IMR-90 (cell line): ENCODE results near the gene NRF1. TPM values are rescaled to one million over a fixed set of nuclear protein-coding genes. Genes with fewer than 3 reads are reported as not detected.

Experiments
- ATAC-seq: fragments of 200-7000 bp; cut with Tn5 transposase; 2 replicates; pipeline ENCODE4 v1.9.1; 2020; ENCODE audit warnings: low read depth, mild to moderate bottlenecking, moderate library complexity
- BruUV-seq: library from RNA; stranded (reverse); fragments of 400-500 nt; replicated peaks from 2 replicates; lab custom pipeline; 2021; lab: Mats Ljungman, UMichigan
- CTCF ChIA-PET: fragments of 300-600 bp; formaldehyde crosslinking; extraction: SDS; loops from one replicate; lab custom pipeline; 2021; ENCODE audit warnings: antibody characterized with exemption; lab: Yijun Ruan, JAX
- POLR2A ChIA-PET: fragments of 300-600 bp; sonication (Branson Sonifier 250); formaldehyde crosslinking; loops from one replicate; lab custom pipeline; 2022; ENCODE audit warnings: antibody characterized with exemption; ENCODE audit not compliant: unreplicated experiment; lab: Charles Lee
- DNase-seq: peaks from one replicate; pipeline ENCODE4 v3.0.0; 2013
- H2AFZ ChIP-seq: replicated peaks from 2 replicates; pipeline ENCODE3; 2013; ENCODE audit warnings: low read length, mild to moderate bottlenecking; ENCODE audit not compliant: poor library complexity
- H2AK5ac ChIP-seq: 2 replicates; pipeline ENCODE4 v1.6.1; 2013; ENCODE audit warnings: low read depth, low read length, inconsistent platforms
- H2AK9ac ChIP-seq: replicated peaks from 2 replicates; pipeline ENCODE3; 2013; ENCODE audit warnings: mild to moderate bottlenecking, low read depth, low read length, moderate library complexity; ENCODE audit not compliant: poor library complexity
- H2BK120ac ChIP-seq: 2 replicates; pipeline ENCODE4 v1.6.1; 2013; ENCODE audit warnings: low read depth, low read length, inconsistent platforms
- H2BK15ac ChIP-seq: 3 replicates; pipeline ENCODE4 v1.6.1; 2013; ENCODE audit warnings: low read depth, low read length, inconsistent platforms
- H2BK20ac ChIP-seq: 2 replicates; pipeline ENCODE4 v1.6.1; 2013; ENCODE audit warnings: low read depth, mild to moderate bottlenecking, inconsistent platforms, low read length, moderate library complexity
- H2BK5ac ChIP-seq: 2 replicates; pipeline ENCODE4 v1.6.1; 2013; ENCODE audit warnings: mild to moderate bottlenecking, low read depth, low read length, inconsistent platforms; ENCODE audit not compliant: poor library complexity, severe bottlenecking
- H3K14ac ChIP-seq: replicated peaks from 2 replicates; pipeline ENCODE4 v1.6.1; 2013; ENCODE audit warnings: low read depth, low read length, inconsistent platforms
- H3K18ac ChIP-seq: 2 replicates; pipeline ENCODE4 v1.6.1; 2013; ENCODE audit warnings: low read depth, low read length, control low read depth
- H3K23ac ChIP-seq: 2 replicates; pipeline ENCODE4 v1.6.1; 2013; ENCODE audit warnings: low read depth, low read length, inconsistent platforms
- H3K27ac ChIP-seq: 2 replicates; pipeline ENCODE4 v1.5.1; 2013; ENCODE audit warnings: mild to moderate bottlenecking, control low read depth, low read length; ENCODE audit not compliant: insufficient read depth
- H3K27me3 ChIP-seq: 2 replicates; pipeline ENCODE4 v1.6.1; 2013; ENCODE audit warnings: low read length; ENCODE audit not compliant: control insufficient read depth, insufficient read depth
- H3K36me3 ChIP-seq: 2 replicates; pipeline ENCODE4 v1.6.1; 2013; ENCODE audit warnings: low read length, mixed read lengths; ENCODE audit not compliant: control insufficient read depth, insufficient read depth
- H3K4ac ChIP-seq: 2 replicates; pipeline ENCODE4 v1.6.1; 2013; ENCODE audit warnings: low read depth, low read length, inconsistent platforms
- H3K4me1 ChIP-seq: 2 replicates; pipeline ENCODE4 v1.6.1; 2013; ENCODE audit warnings: low read length, mixed read lengths; ENCODE audit not compliant: control insufficient read depth, insufficient read depth
- H3K4me2 ChIP-seq: 2 replicates; pipeline ENCODE4 v1.6.1; 2013; ENCODE audit warnings: low read depth, mild to moderate bottlenecking, control low read depth, low read length, moderate library complexity
- H3K4me3 ChIP-seq: 2 replicates; pipeline ENCODE4 v1.5.1; 2013; ENCODE audit warnings: low read depth, mild to moderate bottlenecking, control low read depth, low read length, moderate library complexity; ENCODE audit not compliant: insufficient read depth
- H3K56ac ChIP-seq: 2 replicates; pipeline ENCODE4 v1.6.1; 2013; ENCODE audit warnings: low read length, inconsistent platforms; ENCODE audit not compliant: insufficient read depth; ENCODE audit errors: extremely low read depth
- H3K79me1 ChIP-seq, 2 experiments: 2 replicates each; pipeline ENCODE4 v1.6.1; 2013; ENCODE audit warnings: low read length in 2 of 2, inconsistent platforms in 1 of 2, low read depth in 1 of 2
- H3K9ac ChIP-seq: 2 replicates; pipeline ENCODE4 v1.6.1; 2013; ENCODE audit warnings: low read depth, low read length, control low read depth
- H3K9me1 ChIP-seq: 2 replicates; pipeline ENCODE4 v1.6.1; 2013; ENCODE audit warnings: low read length, inconsistent platforms; ENCODE audit not compliant: insufficient read depth
- H3K9me3 ChIP-seq: 2 replicates; pipeline ENCODE4 v1.6.1; 2013; ENCODE audit warnings: low read length; ENCODE audit not compliant: control insufficient read depth, insufficient read depth
- H4K20me1 ChIP-seq: 2 replicates; pipeline ENCODE4 v1.6.1; 2013; ENCODE audit warnings: low read length, inconsistent platforms; ENCODE audit not compliant: insufficient read depth
- H4K5ac ChIP-seq: 2 replicates; pipeline ENCODE4 v1.6.1; 2013; ENCODE audit warnings: mild to moderate bottlenecking, low read depth, low read length, control low read depth
- H4K8ac ChIP-seq, 2 experiments: 2 replicates each; pipeline ENCODE4 v1.6.1; 2013; ENCODE audit warnings: low read depth in 2 of 2, low read length in 2 of 2, control low read depth in 1 of 2, inconsistent platforms in 1 of 2
- H4K91ac ChIP-seq: 2 replicates; pipeline ENCODE4 v1.6.1; 2013; ENCODE audit warnings: low read depth, low read length, inconsistent platforms; ENCODE audit not compliant: insufficient read depth
- BHLHE40 ChIP-seq: fragments of 150-350 bp; IDR thresholded peaks from 2 replicates; pipeline ENCODE4 v1.6.1; 2016; ENCODE audit warnings: mild to moderate bottlenecking, low read depth, low read length
- CEBPB ChIP-seq: IDR thresholded peaks from 2 replicates; pipeline ENCODE4 v1.6.1; 2012; ENCODE audit warnings: low read depth, low read length, improper control_type of control experiment
- CHD1 ChIP-seq: IDR thresholded peaks from 2 replicates; pipeline ENCODE4 v1.6.1; 2012; ENCODE audit warnings: low read depth, low read length, improper control_type of control experiment
- FOS ChIP-seq: fragments of 150-350 bp; IDR thresholded peaks from 2 replicates; pipeline ENCODE4 v1.6.1; 2016; ENCODE audit warnings: low read depth, low read length
- MAFK ChIP-seq: IDR thresholded peaks from 2 replicates; pipeline ENCODE4 v1.6.1; 2012; ENCODE audit warnings: low read depth, low read length, improper control_type of control experiment
- MAZ ChIP-seq: IDR thresholded peaks from 2 replicates; pipeline ENCODE4 v1.6.1; 2012; ENCODE audit warnings: low read depth, mild to moderate bottlenecking, low read length, improper control_type of control experiment, moderate library complexity, borderline replicate concordance
- MXI1 ChIP-seq: IDR thresholded peaks from 2 replicates; pipeline ENCODE4 v1.6.1; 2012; ENCODE audit warnings: low read depth, mild to moderate bottlenecking, low read length, moderate library complexity, borderline replicate concordance
- NFE2L2 ChIP-seq: fragments of 150-350 bp; IDR thresholded peaks from 2 replicates; pipeline ENCODE4 v1.6.1; 2016; ENCODE audit warnings: low read depth, mild to moderate bottlenecking, low read length
- POLR2A ChIP-seq: IDR thresholded peaks from 2 replicates; pipeline ENCODE4 v1.6.1; 2012; ENCODE audit warnings: mild to moderate bottlenecking, low read depth, low read length
- RCOR1 ChIP-seq: IDR thresholded peaks from 2 replicates; pipeline ENCODE4 v1.6.1; 2012; ENCODE audit warnings: mild to moderate bottlenecking, low read length, improper control_type of control experiment; ENCODE audit not compliant: insufficient replicate concordance
- RFX5 ChIP-seq: IDR thresholded peaks from 2 replicates; pipeline ENCODE4 v1.8.0; 2012; ENCODE audit warnings: low read depth, mild to moderate bottlenecking, low read length, moderate library complexity
- WGBS, 2 experiments: methylation state at CpG; one replicate each; pipeline versions ENCODE4 v1.1.5 to v1.1.7; 2013; ENCODE audit warnings: missing lambda C conversion rate in 2 of 2; ENCODE audit not compliant: insufficient read length in 1 of 2; ENCODE audit errors: extremely low coverage in 2 of 2; 5-methylcytosine and 5-hydroxymethylcytosine counted together
- dilution Hi-C: fragments of 300-500 bp; cut with HindIII; formaldehyde crosslinking; loops from one replicate; pipeline ENCODE4 v1.14.3; 2018; ENCODE audit warnings: low sequenced_read_pairs; ENCODE audit not compliant: unreplicated experiment
- in situ Hi-C: fragments of 300-500 bp; cut with MboI; formaldehyde crosslinking; loops from 3 replicates; pipeline ENCODE4 v1.14.3; 2019; ENCODE audit warnings: low sequenced_read_pairs, inconsistent platforms, mixed read lengths
- intact Hi-C: fragments of 100-400 bp; cut with micrococcal nuclease; formaldehyde crosslinking; loops from 2 replicates; pipeline ENCODE4 v1.10.0; 2022
- polyA plus RNA-seq, 3 experiments: library from polyadenylated mRNA; depleted of rRNA; stranded (reverse); fragments of >200 nt; gene quantifications; 2 replicates each; pipeline ENCODE4 v1.2.3, GENCODE V29; 2012; ENCODE audit warnings: low replicate concordance in 1 of 3
- total RNA-seq: library from RNA; depleted of rRNA; stranded (reverse); fragments of >200 nt; gene quantifications from 2 replicates; pipeline ENCODE4 v1.2.3, GENCODE V29; 2012
- TF ChIP-seq, protein P1 (sequence below): conservative IDR thresholded peaks from 2 replicates; pipeline ENCODE4 v1.5.1; 2012; ENCODE audit warnings: mild to moderate bottlenecking, low read depth, low read length, improper control_type of control experiment
- TF ChIP-seq, protein P2 (sequence below): fragments of 150-350 bp; IDR thresholded peaks from 2 replicates; pipeline ENCODE4 v1.6.1; 2017; ENCODE audit warnings: mild to moderate bottlenecking, antibody characterized with exemption, low read length, low read depth

NRF1 gene
- total and polyA plus RNA-seq, 2 of the 4 experiments (the other 2 are of a cell fraction), result 11.4 to 15.8 TPM

DNA sequence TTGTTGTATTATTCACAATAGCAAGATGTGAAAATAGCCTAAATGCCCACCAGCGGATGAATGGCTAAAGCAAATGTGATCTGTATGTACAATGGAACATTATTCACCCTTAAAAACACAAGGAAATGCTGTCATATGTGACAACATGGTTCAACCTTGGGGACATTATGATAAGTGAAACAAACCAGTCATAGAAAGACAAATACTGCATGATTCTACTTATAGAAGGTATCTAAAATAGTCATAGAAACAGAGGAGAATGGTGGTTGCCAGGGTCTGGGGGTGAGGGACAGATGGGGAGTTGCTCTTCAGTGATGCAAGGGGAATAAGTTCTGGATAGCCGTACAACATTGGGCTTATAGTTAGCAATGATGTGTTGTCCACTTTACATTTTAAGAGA is 58.4 kb downstream of the NRF1 start:
- intact Hi-C loops, result no loop called here
- BruUV-seq, result no TSS peak
- WGBS, 2 experiments, result no CpG with 5 or more reads among the region's 2 CpGs

More for the DNA sequence above, 58.4 kb downstream of the NRF1 start:
- H3K27me3 ChIP-seq, result no peaks in the 10 kb centered on the region
- H3K18ac ChIP-seq, result no peak overlapping the region
- H3K79me1 ChIP-seq, result peaks cover 12 to 19% of the 10 kb centered on the region in 2 experiments
- H3K27ac ChIP-seq, result no peak overlapping the region
- no peak overlapping the region for H3K9ac ChIP-seq
- H4K5ac ChIP-seq, result no peak overlapping the region
- peaks cover 4% of the 10 kb centered on the region; the same call in 1 of the 2 replicates for H3K4me1 ChIP-seq
- H2BK20ac ChIP-seq, result no peak overlapping the region
- no peak overlapping the region for H3K4me3 ChIP-seq
- H4K91ac ChIP-seq, result no peak overlapping the region
- ChIA-PET CTCF (no interaction called here), POLR2A (no interaction called here)
- H2AFZ ChIP-seq, result no peak overlapping the region
- no peak overlapping the region for H2BK15ac ChIP-seq
- no peak overlapping the region for H2BK120ac ChIP-seq
- H3K9me1 ChIP-seq, result peaks cover 3% of the 10 kb centered on the region; the same call in 1 of the 2 replicates
- dilution Hi-C loops, result no loop called here
- no peak overlapping the region for H4K8ac ChIP-seq
- no peak overlapping the region for H3K23ac ChIP-seq
- ATAC-seq (no peak), DNase-seq (no peak)
- no peak overlapping the region for H2AK5ac ChIP-seq
- H2BK5ac ChIP-seq, result no peak overlapping the region
- H3K9me3 ChIP-seq, result peaks cover 3% of the 10 kb centered on the region; the same call in 1 of the 2 replicates
- peaks cover 8% of the 10 kb centered on the region for H3K36me3 ChIP-seq
- no peak overlapping the region for H3K4ac ChIP-seq
- H3K14ac ChIP-seq, result no peak overlapping the region
- H4K20me1 ChIP-seq, result peaks cover 4% of the 10 kb centered on the region; the same call in 1 of the 2 replicates
- no peak overlapping the region for H3K56ac ChIP-seq
- no peak overlapping the region for H2AK9ac ChIP-seq
- in situ Hi-C loops, result loop anchor here (5.0 kb wide), 2 partner anchors 152 to 342 kb away; no protein-coding TSS in a partner anchor
- TF ChIP-seq RFX5 (no peak), MXI1 (no peak), CEBPB (no peak), MAZ (no peak), RCOR1 (no peak), MAFK (no peak), NFE2L2 (no peak), BHLHE40 (no peak), POLR2A (no peak), FOS (no peak), CHD1 (no peak)
- TF ChIP-seq, protein P1, sequence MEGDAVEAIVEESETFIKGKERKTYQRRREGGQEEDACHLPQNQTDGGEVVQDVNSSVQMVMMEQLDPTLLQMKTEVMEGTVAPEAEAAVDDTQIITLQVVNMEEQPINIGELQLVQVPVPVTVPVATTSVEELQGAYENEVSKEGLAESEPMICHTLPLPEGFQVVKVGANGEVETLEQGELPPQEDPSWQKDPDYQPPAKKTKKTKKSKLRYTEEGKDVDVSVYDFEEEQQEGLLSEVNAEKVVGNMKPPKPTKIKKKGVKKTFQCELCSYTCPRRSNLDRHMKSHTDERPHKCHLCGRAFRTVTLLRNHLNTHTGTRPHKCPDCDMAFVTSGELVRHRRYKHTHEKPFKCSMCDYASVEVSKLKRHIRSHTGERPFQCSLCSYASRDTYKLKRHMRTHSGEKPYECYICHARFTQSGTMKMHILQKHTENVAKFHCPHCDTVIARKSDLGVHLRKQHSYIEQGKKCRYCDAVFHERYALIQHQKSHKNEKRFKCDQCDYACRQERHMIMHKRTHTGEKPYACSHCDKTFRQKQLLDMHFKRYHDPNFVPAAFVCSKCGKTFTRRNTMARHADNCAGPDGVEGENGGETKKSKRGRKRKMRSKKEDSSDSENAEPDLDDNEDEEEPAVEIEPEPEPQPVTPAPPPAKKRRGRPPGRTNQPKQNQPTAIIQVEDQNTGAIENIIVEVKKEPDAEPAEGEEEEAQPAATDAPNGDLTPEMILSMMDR, result no peak
- TF ChIP-seq, protein P2, sequence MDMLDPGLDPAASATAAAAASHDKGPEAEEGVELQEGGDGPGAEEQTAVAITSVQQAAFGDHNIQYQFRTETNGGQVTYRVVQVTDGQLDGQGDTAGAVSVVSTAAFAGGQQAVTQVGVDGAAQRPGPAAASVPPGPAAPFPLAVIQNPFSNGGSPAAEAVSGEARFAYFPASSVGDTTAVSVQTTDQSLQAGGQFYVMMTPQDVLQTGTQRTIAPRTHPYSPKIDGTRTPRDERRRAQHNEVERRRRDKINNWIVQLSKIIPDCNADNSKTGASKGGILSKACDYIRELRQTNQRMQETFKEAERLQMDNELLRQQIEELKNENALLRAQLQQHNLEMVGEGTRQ, result no peak
- H3K4me2 ChIP-seq, result no peak overlapping the region
